ENCODE data around the gene YDJC. TPM values are rescaled to one million over a fixed set of nuclear protein-coding genes. Genes with fewer than 3 reads are reported as not detected.

The YDJC gene
- total and polyA plus RNA-seq, 2 of the 8 experiments (the other 6 are each of a cell fraction or from before 2014, with no cell fraction given) = 36.7 to 45.2 TPM

DNA sequence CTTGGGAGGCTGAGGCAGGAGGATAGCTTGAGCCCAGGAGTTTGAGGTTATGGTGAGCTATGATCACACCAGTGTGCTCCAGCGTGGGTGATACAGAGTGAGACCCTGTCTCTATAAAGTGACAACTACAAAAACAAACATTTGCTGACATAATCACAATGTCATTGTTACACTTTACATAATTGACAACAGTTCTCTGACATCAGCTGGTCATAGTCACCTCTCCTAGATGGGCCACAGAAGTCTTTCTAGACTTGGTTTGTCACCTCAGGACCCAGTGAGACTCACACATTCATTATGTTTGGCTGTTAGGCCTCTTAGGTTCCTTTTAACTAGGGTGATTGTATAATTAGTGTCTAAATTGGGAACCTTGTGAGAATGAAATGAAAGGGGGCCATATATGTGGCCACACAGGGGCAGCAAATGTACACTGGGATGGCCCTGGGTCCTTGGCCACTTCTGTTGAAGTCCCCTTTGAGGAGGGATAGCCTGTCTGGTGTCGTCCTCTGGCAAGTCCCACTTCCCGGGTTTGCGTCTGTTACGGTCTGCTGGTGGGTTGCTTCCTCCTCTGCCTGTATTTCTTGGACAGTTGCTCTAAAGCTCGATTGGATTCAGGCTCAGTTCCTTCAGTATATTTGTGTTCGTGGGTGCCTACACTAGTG, 30.2 kb upstream of the YDJC start (continued):
- no peak for TF ChIP-seq TBP (IDR thresholded peaks at IDR 0.05; ENCODE audit: low read depth, low read length)
- TF ChIP-seq NRF1 (IDR thresholded peaks at IDR 0.05; ENCODE audit: low read depth, low read length) = no peak
- no peak for TF ChIP-seq CHD1 (IDR thresholded peaks at IDR 0.05; ENCODE audit: low read depth, low read length)
- TF ChIP-seq YY1 (IDR thresholded peaks at IDR 0.05; ENCODE audit: low read depth, low read length) = no peak
- TF ChIP-seq RXRA (IDR thresholded peaks at IDR 0.05; ENCODE audit: insufficient read depth, low read depth, low read length) = no peak
- no peak for TF ChIP-seq GABPA (IDR thresholded peaks at IDR 0.05; ENCODE audit: borderline replicate concordance, insufficient read depth, low read length)
- TF ChIP-seq, protein P1, sequence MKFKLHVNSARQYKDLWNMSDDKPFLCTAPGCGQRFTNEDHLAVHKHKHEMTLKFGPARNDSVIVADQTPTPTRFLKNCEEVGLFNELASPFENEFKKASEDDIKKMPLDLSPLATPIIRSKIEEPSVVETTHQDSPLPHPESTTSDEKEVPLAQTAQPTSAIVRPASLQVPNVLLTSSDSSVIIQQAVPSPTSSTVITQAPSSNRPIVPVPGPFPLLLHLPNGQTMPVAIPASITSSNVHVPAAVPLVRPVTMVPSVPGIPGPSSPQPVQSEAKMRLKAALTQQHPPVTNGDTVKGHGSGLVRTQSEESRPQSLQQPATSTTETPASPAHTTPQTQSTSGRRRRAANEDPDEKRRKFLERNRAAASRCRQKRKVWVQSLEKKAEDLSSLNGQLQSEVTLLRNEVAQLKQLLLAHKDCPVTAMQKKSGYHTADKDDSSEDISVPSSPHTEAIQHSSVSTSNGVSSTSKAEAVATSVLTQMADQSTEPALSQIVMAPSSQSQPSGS (IDR thresholded peaks at IDR 0.05; ENCODE audit: low read length) = no peak

All from H1 (cell line).